BLaER1 (cell line): ENCODE measurements around the gene SNTG2.
"Not testable (repeated sequence)": the region's sequence is repeated elsewhere in the genome, so short reads cannot be mapped to it uniquely, and the experiment has no call there.

Experiments used
- H3K27ac ChIP-seq: shearing (Covaris generic); formaldehyde crosslinking; 2 replicates; pipeline ENCODE4 v1.8.1; 2022
- H3K27me3 ChIP-seq: shearing (Covaris generic); formaldehyde crosslinking; 2 replicates; pipeline ENCODE4 v1.8.1; 2022
- H3K36me3 ChIP-seq: shearing (Covaris generic); formaldehyde crosslinking; 2 replicates; pipeline ENCODE4 v1.8.1; 2022
- H3K4me1 ChIP-seq: shearing (Covaris generic); formaldehyde crosslinking; 2 replicates; pipeline ENCODE4 v1.8.1; 2022
- H3K4me2 ChIP-seq: shearing (Covaris generic); formaldehyde crosslinking; 2 replicates; pipeline ENCODE4 v1.8.1; 2022
- H3K4me3 ChIP-seq: shearing (Covaris generic); formaldehyde crosslinking; 2 replicates; pipeline ENCODE4 v1.8.1; 2022
- H3K9ac ChIP-seq: shearing (Covaris generic); formaldehyde crosslinking; 2 replicates; pipeline ENCODE4 v1.8.1; 2022
- H3K9me3 ChIP-seq: shearing (Covaris generic); formaldehyde crosslinking; 2 replicates; pipeline ENCODE4 v1.8.1; 2022
- H4K20me1 ChIP-seq: shearing (Covaris generic); formaldehyde crosslinking; 2 replicates; pipeline ENCODE4 v1.8.1; 2022
- Cebpa-rat ChIP-seq: shearing (Covaris generic); IDR thresholded peaks from 2 replicates; pipeline ENCODE4 v1.8.1; 2022

Gene SNTG2

DNA sequence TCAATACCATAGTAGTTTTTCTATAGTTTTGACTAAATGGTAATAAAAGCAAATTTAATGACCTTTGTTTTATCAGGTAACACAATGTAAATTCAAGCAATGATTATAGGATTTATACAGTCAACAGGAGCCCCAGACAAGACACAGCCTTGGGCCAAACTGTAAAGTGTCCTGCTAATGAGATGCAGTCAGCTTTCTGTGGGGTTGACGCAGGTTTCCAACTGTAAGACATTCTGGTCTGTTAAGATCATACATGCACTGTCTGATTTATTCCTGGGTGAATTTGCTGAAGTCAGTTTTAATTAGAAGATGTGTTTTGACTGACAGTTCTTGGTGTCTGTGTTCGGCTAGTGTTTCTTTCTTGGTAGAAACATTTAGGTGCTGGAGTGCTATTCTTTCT is 180.3 kb downstream of the SNTG2 start:
- Histone ChIP-seq H3K4me2 (no peak overlapping the region), H3K9me3 (0 out of 2 replicates have a peak, but pooled peaks cover 4% of the 10 kb centered on the region), H3K27ac (no peak overlapping the region), H4K20me1 (no peaks in the 10 kb centered on the region), H3K36me3 (no peaks in the 10 kb centered on the region), H3K4me1 (peaks cover 11% of the 10 kb centered on the region), H3K9ac (no peak overlapping the region), H3K27me3 (no peaks in the 10 kb centered on the region), H3K4me3 (no peak overlapping the region)
- no peak for TF ChIP-seq Cebpa-rat

DNA sequence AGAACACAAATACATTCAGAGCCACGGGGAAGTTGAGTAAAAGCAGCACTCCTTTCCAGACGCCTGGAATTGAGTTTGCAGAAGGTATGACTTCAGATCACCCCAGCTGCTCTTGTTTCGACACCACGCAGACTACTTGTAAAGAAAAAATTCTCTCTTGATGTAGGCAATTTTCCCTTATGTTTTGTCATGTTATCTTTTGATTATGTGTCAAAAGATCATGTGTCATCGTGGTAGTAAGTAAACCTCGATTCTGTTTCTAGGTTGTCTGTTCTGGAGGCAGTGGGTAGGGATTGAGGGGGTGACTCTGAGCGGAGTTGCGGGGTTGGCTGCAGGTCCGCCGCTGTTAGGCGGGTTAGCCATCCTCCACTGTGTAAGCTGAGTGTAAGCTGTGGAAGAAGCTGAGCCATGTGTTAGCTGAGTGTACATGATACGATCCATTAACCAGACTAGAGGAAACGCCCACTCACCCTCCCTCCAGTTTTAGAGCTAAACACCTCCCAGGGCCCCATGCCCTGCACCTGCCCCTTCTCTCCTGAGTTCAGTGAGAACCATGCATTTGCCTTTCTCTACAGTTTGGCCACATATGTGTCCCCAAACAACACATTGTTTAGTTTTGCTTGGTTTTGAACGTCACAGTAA is 181.8 kb downstream of the SNTG2 start:
- Histone ChIP-seq H3K9me3 (0 out of 2 replicates have a peak, but pooled peaks cover 4% of the 10 kb centered on the region), H3K4me3 (no peak overlapping the region), H3K36me3 (no peaks in the 10 kb centered on the region), H3K4me2 (no peak overlapping the region), H4K20me1 (no peaks in the 10 kb centered on the region), H3K4me1 (peaks cover 18% of the 10 kb centered on the region), H3K27me3 (no peaks in the 10 kb centered on the region), H3K9ac (no peak overlapping the region), H3K27ac (no peak overlapping the region)
- no peak for TF ChIP-seq Cebpa-rat

DNA sequence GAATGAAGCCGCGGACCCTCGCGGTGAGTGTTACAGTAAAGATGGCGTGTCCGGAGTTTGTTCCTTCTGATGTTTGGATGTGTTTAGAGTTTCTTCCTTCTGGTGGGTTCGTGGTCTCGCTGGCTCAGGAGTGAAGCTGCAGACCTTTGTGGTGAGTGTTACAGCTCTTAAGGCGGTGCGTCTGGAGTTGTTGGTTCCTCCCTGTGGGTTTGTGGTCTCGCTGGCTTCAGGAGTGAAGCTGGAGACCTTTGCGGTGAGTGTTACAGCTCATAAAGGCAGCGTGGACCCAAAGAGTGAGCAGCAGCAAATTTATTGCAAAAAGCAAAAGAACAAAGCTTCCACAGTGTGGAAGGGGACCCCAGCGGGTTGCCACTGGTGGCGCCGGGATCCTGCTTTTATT is 183.2 kb downstream of the SNTG2 start:
- Histone ChIP-seq H3K4me2 (peak overlapping the region; percentile 59), H3K4me1 (peaks cover 18% of the 10 kb centered on the region)
- not testable (repeated sequence) for H3K27ac ChIP-seq, H3K27me3 ChIP-seq, H4K20me1 ChIP-seq, H3K36me3 ChIP-seq, H3K9me3 ChIP-seq, H3K9ac ChIP-seq, H3K4me3 ChIP-seq

DNA sequence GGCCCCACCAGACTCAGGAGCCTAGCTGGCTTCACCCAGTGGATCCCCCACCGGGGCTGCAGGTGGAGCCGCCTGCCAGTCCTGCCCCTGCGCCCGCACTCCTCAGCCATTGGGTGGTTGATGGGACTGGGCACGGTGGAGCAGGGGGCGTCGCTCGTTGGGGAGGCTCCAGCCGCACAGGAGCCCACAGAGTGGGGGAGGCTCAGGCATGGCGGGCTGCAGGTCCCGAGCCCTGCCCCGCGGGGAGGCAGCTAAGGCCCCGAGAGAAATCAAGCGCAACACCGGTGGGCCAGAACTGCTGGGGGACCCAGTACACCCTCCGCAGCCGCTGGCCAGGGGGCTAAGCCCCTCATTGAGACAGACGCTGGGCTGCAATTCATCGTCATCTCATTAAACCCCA is 184.0 kb downstream of the SNTG2 start:
- 0 out of 2 replicates have a peak, but pooled peaks cover 4% of the 10 kb centered on the region for H3K9me3 ChIP-seq
- no peak overlapping the region for H3K4me3 ChIP-seq
- TF ChIP-seq Cebpa-rat = no peak
- H3K4me1 ChIP-seq = peaks cover 18% of the 10 kb centered on the region
- H3K36me3 ChIP-seq = no peaks in the 10 kb centered on the region
- H3K27ac ChIP-seq = no peak overlapping the region
- no peak overlapping the region for H3K9ac ChIP-seq
- H3K27me3 ChIP-seq = no peaks in the 10 kb centered on the region
- H4K20me1 ChIP-seq = no peaks in the 10 kb centered on the region
- no peak overlapping the region for H3K4me2 ChIP-seq

DNA sequence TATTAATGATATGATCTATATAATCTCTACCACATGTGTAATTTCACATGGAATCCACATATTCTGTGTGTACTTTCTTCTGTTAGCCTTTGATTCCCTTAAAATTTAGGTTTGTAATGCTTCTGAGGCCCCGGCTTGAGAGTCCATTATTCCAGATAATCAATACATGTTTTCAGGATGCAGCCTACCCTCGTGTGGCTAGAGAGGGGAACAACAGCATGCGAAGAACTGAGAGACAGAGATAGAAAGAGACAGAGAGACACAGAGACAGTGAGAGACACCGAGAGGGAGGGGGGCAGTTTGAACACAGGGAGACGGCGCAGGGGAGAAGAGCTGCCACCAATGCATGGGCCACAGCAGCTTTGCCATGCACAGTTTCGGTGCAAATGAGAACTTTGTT is 185.4 kb downstream of the SNTG2 start:
- no peaks in the 10 kb centered on the region for H4K20me1 ChIP-seq
- H3K9me3 ChIP-seq = 0 out of 2 replicates have a peak, but pooled peaks cover 4% of the 10 kb centered on the region
- TF ChIP-seq Cebpa-rat = no peak
- no peaks in the 10 kb centered on the region for H3K36me3 ChIP-seq
- H3K4me2 ChIP-seq = no peak overlapping the region
- H3K27ac ChIP-seq = no peak overlapping the region
- no peak overlapping the region for H3K4me3 ChIP-seq
- no peak overlapping the region for H3K9ac ChIP-seq
- no peaks in the 10 kb centered on the region for H3K27me3 ChIP-seq
- peaks cover 25% of the 10 kb centered on the region for H3K4me1 ChIP-seq

DNA sequence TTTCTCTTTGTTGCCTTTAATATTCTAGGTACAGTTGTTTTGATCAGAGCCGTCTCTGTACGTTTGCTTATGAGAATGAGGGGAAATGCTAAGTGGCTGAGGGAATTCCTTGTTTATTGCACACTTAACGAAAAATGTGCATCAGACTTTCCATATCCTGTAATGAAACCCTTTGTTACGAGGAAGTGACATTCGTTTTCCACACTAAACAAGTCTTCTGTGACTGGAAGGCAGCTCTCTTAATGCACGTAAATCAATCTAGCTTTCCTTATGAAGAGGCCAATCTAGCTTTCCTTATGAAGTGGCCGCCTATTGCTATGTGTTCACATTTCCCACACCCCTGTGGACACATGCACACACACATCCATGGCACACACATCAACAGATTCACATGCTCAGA is 186.2 kb downstream of the SNTG2 start:
- Histone ChIP-seq H3K27ac (no peak overlapping the region), H3K9ac (no peak overlapping the region), H3K9me3 (0 out of 2 replicates have a peak, but pooled peaks cover 4% of the 10 kb centered on the region), H3K36me3 (no peaks in the 10 kb centered on the region), H3K4me2 (peak overlapping the region; percentile 12; the same call in 1 of the 2 replicates), H3K4me3 (no peak overlapping the region), H3K4me1 (peaks cover 25% of the 10 kb centered on the region), H3K27me3 (no peaks in the 10 kb centered on the region), H4K20me1 (no peaks in the 10 kb centered on the region)
- no peak for TF ChIP-seq Cebpa-rat

DNA sequence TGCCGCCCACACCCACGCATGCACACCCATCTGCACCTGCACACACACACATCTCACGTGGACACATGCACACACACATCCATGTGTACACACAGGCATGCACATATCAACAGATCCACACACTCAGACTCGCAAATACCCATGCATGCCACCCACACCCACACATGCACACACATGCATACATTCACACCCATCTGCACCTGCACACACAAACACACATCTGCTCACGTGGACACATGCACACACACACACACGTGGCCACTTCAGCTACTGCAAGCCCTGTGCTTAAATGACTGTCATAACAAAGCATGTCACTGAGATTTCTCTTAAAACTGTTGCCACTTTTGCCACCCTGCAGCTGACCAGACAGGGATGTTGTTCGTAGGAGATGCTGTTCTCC is 186.6 kb downstream of the SNTG2 start:
- H3K27me3 ChIP-seq = no peaks in the 10 kb centered on the region

DNA sequence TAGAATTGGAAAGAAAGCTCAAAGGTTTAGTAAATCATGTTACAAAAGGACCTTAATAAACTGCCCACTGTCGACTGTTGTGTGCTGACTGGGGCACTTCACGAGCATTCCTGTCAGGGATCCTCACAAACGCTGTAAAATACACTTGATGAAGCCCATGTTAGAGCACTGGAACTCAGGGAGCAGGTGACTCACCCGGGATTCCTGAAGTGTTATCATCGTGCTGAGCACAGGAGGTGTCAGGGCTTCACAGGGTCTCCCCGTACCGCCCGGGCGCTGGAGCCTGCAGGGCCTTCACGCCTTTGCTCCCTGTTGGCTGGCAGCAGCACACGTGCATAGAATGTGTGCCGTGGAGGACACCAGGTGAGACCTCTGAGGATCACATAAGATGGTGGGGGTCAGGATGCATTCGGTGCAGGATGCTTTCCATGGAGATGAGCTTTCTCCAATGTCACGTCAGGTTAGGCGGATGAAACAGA is 187.3 kb downstream of the SNTG2 start:
- H3K36me3 ChIP-seq = no peaks in the 10 kb centered on the region
- TF ChIP-seq Cebpa-rat = no peak
- no peak overlapping the region for H3K27ac ChIP-seq
- no peak overlapping the region for H3K4me3 ChIP-seq
- no peaks in the 10 kb centered on the region for H4K20me1 ChIP-seq
- H3K27me3 ChIP-seq = no peaks in the 10 kb centered on the region
- no peak overlapping the region for H3K4me2 ChIP-seq
- H3K9me3 ChIP-seq = 0 out of 2 replicates have a peak, but pooled peaks cover 4% of the 10 kb centered on the region
- peaks cover 25% of the 10 kb centered on the region for H3K4me1 ChIP-seq
- H3K9ac ChIP-seq = no peak overlapping the region

More for the DNA sequence above, 186.6 kb downstream of the SNTG2 start:
- no peak for TF ChIP-seq Cebpa-rat
- 0 out of 2 replicates have a peak, but pooled peaks cover 4% of the 10 kb centered on the region for H3K9me3 ChIP-seq
- no peaks in the 10 kb centered on the region for H4K20me1 ChIP-seq
- no peaks in the 10 kb centered on the region for H3K36me3 ChIP-seq
- no peak overlapping the region for H3K4me3 ChIP-seq
- H3K9ac ChIP-seq = no peak overlapping the region
- no peak overlapping the region for H3K27ac ChIP-seq
- peaks cover 25% of the 10 kb centered on the region for H3K4me1 ChIP-seq
- no peak overlapping the region for H3K4me2 ChIP-seq

DNA sequence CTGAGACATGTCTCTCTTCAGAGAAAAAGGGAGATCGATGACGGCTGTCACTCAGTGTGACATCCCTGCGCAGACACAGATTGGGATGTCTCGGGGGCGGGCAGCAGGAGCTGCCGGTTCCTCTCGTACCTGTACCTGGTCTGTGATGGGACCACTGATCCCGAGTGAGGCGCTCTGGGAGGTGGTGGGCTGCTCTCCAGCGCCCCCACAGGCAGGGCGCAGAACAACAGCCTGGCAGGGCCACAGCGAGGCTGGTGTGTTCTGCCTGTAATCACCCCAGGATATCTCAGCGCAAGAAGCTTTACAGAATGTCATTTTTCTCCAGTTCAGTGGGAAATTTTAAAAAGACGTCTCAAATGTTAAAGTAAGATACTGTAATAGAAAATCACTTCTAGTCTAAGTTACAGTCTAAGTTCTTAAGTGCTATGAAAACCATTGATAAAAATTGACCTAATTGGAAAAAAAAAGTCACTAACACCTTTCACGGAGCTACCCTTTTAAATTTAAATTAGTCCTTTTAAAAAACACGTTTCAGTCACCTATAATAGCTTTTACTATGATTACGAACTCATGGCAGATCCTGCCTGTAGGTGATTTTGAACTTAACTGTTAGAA is 189.8 kb downstream of the SNTG2 start:
- Histone ChIP-seq H3K4me2 (peak overlapping the region; percentile 23; the same call in 1 of the 2 replicates), H3K4me3 (no peak overlapping the region), H3K4me1 (peaks cover 14% of the 10 kb centered on the region)

DNA sequence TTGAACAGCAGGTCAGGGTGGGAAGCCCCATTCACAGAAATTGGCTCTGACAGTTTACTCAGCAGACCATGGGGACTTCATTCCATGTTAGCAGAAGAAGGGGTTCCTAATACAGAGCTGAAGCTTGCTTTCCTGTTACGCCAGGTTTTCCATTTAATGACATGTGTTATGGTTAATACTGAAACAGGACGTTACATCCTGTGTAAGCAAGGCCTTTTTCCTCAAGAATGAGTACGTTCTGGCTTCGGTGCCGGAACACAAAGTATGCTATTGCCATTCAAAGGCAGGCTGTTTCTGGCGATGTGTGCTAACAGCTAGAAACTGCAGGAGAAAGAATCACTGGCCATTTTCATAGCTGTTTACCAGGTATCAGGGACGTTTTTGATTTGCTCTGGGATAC is 190.4 kb downstream of the SNTG2 start:
- no peak overlapping the region for H3K4me2 ChIP-seq
- H3K4me1 ChIP-seq = peaks cover 14% of the 10 kb centered on the region
- no peak overlapping the region for H3K9ac ChIP-seq
- H3K9me3 ChIP-seq = peaks cover 9% of the 10 kb centered on the region; the same call in 1 of the 2 replicates
- no peaks in the 10 kb centered on the region for H3K36me3 ChIP-seq
- no peaks in the 10 kb centered on the region for H3K27me3 ChIP-seq
- no peaks in the 10 kb centered on the region for H4K20me1 ChIP-seq
- TF ChIP-seq Cebpa-rat = no peak
- no peak overlapping the region for H3K4me3 ChIP-seq
- no peak overlapping the region for H3K27ac ChIP-seq

More for the DNA sequence above, 189.8 kb downstream of the SNTG2 start:
- TF ChIP-seq Cebpa-rat = no peak
- Histone ChIP-seq H3K27ac (no peak overlapping the region), H3K9me3 (peaks cover 9% of the 10 kb centered on the region; the same call in 1 of the 2 replicates), H4K20me1 (no peaks in the 10 kb centered on the region), H3K9ac (no peak overlapping the region), H3K36me3 (no peaks in the 10 kb centered on the region), H3K27me3 (no peaks in the 10 kb centered on the region)
